Fibroblast of lung (primary cell): ENCODE measurements around the gene GRK6.

ENCODE experiments used
- EZH2 ChIP-seq: IDR thresholded peaks from 2 replicates; pipeline ENCODE4 v1.5.1; 2012; ENCODE audit warnings: low read length, control low read depth, mild to moderate bottlenecking; ENCODE audit errors: missing control alignments
- TF ChIP-seq, protein P1 (sequence below), 2 donors: IDR thresholded peaks in 1 of 2; conservative IDR thresholded peaks in 1 of 2; 1 replicate in 1 of 2; 2 replicates in 1 of 2; pipeline ENCODE4 v1.5.1; 2011 to 2012; ENCODE audit warnings: low read length in 2 of 2, control low read depth in 1 of 2, inconsistent platforms in 1 of 2, low read depth in 1 of 2, mild to moderate bottlenecking in 1 of 2

- TF ChIP-seq EZH2 = no peak
- TF ChIP-seq, protein P1, sequence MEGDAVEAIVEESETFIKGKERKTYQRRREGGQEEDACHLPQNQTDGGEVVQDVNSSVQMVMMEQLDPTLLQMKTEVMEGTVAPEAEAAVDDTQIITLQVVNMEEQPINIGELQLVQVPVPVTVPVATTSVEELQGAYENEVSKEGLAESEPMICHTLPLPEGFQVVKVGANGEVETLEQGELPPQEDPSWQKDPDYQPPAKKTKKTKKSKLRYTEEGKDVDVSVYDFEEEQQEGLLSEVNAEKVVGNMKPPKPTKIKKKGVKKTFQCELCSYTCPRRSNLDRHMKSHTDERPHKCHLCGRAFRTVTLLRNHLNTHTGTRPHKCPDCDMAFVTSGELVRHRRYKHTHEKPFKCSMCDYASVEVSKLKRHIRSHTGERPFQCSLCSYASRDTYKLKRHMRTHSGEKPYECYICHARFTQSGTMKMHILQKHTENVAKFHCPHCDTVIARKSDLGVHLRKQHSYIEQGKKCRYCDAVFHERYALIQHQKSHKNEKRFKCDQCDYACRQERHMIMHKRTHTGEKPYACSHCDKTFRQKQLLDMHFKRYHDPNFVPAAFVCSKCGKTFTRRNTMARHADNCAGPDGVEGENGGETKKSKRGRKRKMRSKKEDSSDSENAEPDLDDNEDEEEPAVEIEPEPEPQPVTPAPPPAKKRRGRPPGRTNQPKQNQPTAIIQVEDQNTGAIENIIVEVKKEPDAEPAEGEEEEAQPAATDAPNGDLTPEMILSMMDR (conservative IDR thresholded peaks at IDR 0.05 in 1 of 2, IDR thresholded peaks at IDR 0.05 in 1 of 2; ENCODE audit: low read depth in 1 of 2, low read length in 2 of 2) = no peak
Observed at GRCh38 chr5:177428574-177429217, 2.2 kb downstream of the GRK6 start.
